ENCODE results near the gene CXorf38. TPM values are rescaled to one million over a fixed set of nuclear protein-coding genes. Genes with fewer than 3 reads are reported as not detected.

CXorf38 gene
- total RNA-seq, 1 experiment from 2014 or later = 10.5 TPM

GRCh38 chrX:40617566-40617965 is 29.8 kb downstream of the CXorf38 start:
- Histone ChIP-seq H3K27ac (ENCODE audit: insufficient read length, low read depth, low read length) (no peak overlapping the region), H3K23me2 (ENCODE audit: insufficient read length, low read depth, low read length, poor library complexity, severe bottlenecking) (no peaks in the 10 kb centered on the region), H2BK12ac (ENCODE audit: insufficient read length, low read depth, low read length) (no peak overlapping the region), H2BK120ac (ENCODE audit: low read depth, low read length, poor library complexity, severe bottlenecking) (no peak overlapping the region), H2BK5ac (ENCODE audit: insufficient read length, low read length) (no peak overlapping the region), H3K79me2 (ENCODE audit: insufficient read depth, low read length) (no peaks in the 10 kb centered on the region), H4K8ac (replicated peaks; ENCODE audit: insufficient read length, low read depth, low read length) (no peak overlapping the region), H3K14ac (ENCODE audit: insufficient read depth, low read length) (no peak overlapping the region), H3K4me1 (ENCODE audit: insufficient read depth, low read length) (no peaks in the 10 kb centered on the region), H4K5ac (ENCODE audit: insufficient read length, low read depth, low read length) (no peak overlapping the region), H3K56ac (ENCODE audit: insufficient read length, low read depth, low read length) (no peak overlapping the region), H3K4ac (ENCODE audit: low read depth, low read length) (no peak overlapping the region), H3K18ac (ENCODE audit: insufficient read length, low read depth, low read length) (no peak overlapping the region), H3K79me1 (ENCODE audit: insufficient read depth, low read depth, low read length, poor library complexity, severe bottlenecking) (no peaks in the 10 kb centered on the region), H2AK5ac (ENCODE audit: insufficient read length, low read length) (no peak overlapping the region), H2AFZ (ENCODE audit: low read length) (no peak overlapping the region), H4K91ac (ENCODE audit: insufficient read length, low read depth, low read length) (no peak overlapping the region), H3K9ac (ENCODE audit: extremely low read depth, insufficient read length, low read length) (no peak overlapping the region), H3K9me3 (ENCODE audit: control insufficient read depth, low read depth, low read length) (no peaks in the 10 kb centered on the region), H2BK20ac (ENCODE audit: low read depth, low read length, poor library complexity, severe bottlenecking) (no peak overlapping the region), H3T11ph (ENCODE audit: low read length) (no peak overlapping the region), H2BK15ac (ENCODE audit: low read depth, low read length) (no peak overlapping the region), H3K27me3 (ENCODE audit: insufficient read depth, low read length) (no peaks in the 10 kb centered on the region), H3K4me2 (ENCODE audit: insufficient read depth, insufficient read length, low read length) (no peak overlapping the region), H3K23ac (ENCODE audit: insufficient read length, low read depth, low read length) (no peak overlapping the region), H4K20me1 (ENCODE audit: control insufficient read depth, insufficient read depth, insufficient read length) (no peaks in the 10 kb centered on the region)
- DNase-seq = no peak
- no peak for TF ChIP-seq CTCF (conservative IDR thresholded peaks at IDR 0.05)
- no CpG with 5 or more reads among the region's 7 CpGs for WGBS (ENCODE audit: extremely low coverage, insufficient read length, low lambda C conversion rate)
- H3K9me3 Mint-ChIP-seq = peaks cover 46 to 52% of the 10 kb centered on the region in 2 experiments
- H3K27ac Mint-ChIP-seq = no peak overlapping the region
- no peaks in the 10 kb centered on the region; a peak in 1 of 7 replicates for H3K36me3 Mint-ChIP-seq (ENCODE audit: insufficient read depth in 1 of 3, low read depth in 3 of 3)
- no peaks in the 10 kb centered on the region; the same call in 1 of the 2 replicates for H3K27me3 Mint-ChIP-seq (ENCODE audit: low read depth)
- no peak overlapping the region for H3K4me3 Mint-ChIP-seq
- H3K4me1 Mint-ChIP-seq = no peaks in the 10 kb centered on the region; a peak in 1 of 4 replicates
